H1 (cell line): Measurements from ENCODE around the gene CADM2.
A peak's percentile ranks its signal among the peaks of the same experiment; 100 is the strongest.

Source experiments
- CBX8 ChIP-seq: fragments of 300-800, 300-1000 bp; sonication (generic); IDR thresholded peaks from 2 replicates; pipeline ENCODE4 v1.7.1; 2016; ENCODE audit warnings: low read depth, low read length, borderline replicate concordance
- CEBPB ChIP-seq: IDR thresholded peaks from 2 replicates; pipeline ENCODE4 v1.6.1; 2012; ENCODE audit warnings: low read depth, low read length
- EZH2 ChIP-seq: fragments of 200-600 bp; sonication (generic); IDR thresholded peaks from 2 replicates; pipeline ENCODE4 v1.7.1; 2012; ENCODE audit warnings: low read depth, mild to moderate bottlenecking, moderate library complexity, low read length, inconsistent platforms; ENCODE audit not compliant: severe bottlenecking
- GABPA ChIP-seq: IDR thresholded peaks from 2 replicates; pipeline ENCODE4 v1.6.1; 2011; ENCODE audit warnings: mild to moderate bottlenecking, low read length, moderate library complexity, borderline replicate concordance; ENCODE audit not compliant: insufficient read depth
- HDAC2 ChIP-seq, 2 experiments: fragments of 300-600 bp in 1 of 2; sonication (generic) in 1 of 2; IDR thresholded peaks; 2 replicates each; pipeline ENCODE4 v1.6.1; 2011 to 2012; ENCODE audit warnings: low read depth in 2 of 2, low read length in 2 of 2, mild to moderate bottlenecking in 2 of 2, moderate library complexity in 2 of 2, borderline replicate concordance in 1 of 2, inconsistent platforms in 1 of 2
- POLR2A ChIP-seq, 2 experiments: IDR thresholded peaks; 1 replicate in 1 of 2; 2 replicates in 1 of 2; pipeline ENCODE4 v1.6.1; 2011; ENCODE audit warnings: low read depth in 2 of 2, low read length in 2 of 2, mild to moderate bottlenecking in 2 of 2; ENCODE audit errors: control extremely low read depth in 1 of 2
- POLR2AphosphoS5 ChIP-seq: IDR thresholded peaks from 2 replicates; pipeline ENCODE4 v1.6.1; 2011; ENCODE audit warnings: low read depth, low read length
- RAD21 ChIP-seq, 2 experiments: IDR thresholded peaks in 1 of 2; conservative IDR thresholded peaks in 1 of 2; 2 replicates each; pipeline ENCODE4 v1.6.1; 2011; ENCODE audit warnings: low read depth in 2 of 2, low read length in 2 of 2, improper control_type of control experiment in 1 of 2, inconsistent platforms in 1 of 2, mild to moderate bottlenecking in 1 of 2, moderate library complexity in 1 of 2
- RXRA ChIP-seq: IDR thresholded peaks from 2 replicates; pipeline ENCODE4 v1.6.1; 2011; ENCODE audit warnings: low read depth, mild to moderate bottlenecking, low read length, moderate library complexity; ENCODE audit not compliant: insufficient read depth
- SIX5 ChIP-seq: IDR thresholded peaks from 2 replicates; pipeline ENCODE4 v1.6.1; 2011; ENCODE audit warnings: mild to moderate bottlenecking, low read depth, low read length
- SRF ChIP-seq: IDR thresholded peaks from 2 replicates; pipeline ENCODE4 v1.6.1; 2011; ENCODE audit warnings: mild to moderate bottlenecking, low read depth, low read length, moderate library complexity
- TAF1 ChIP-seq: IDR thresholded peaks from 2 replicates; pipeline ENCODE4 v1.6.1; 2011; ENCODE audit warnings: mild to moderate bottlenecking, low read depth, low read length
- TF ChIP-seq, protein P1 (sequence below), 3 experiments: IDR thresholded peaks; 1 replicate in 2 of 3; 2 replicates in 1 of 3; pipeline versions ENCODE4 v1.5.1 to v1.6.1; 2011; ENCODE audit warnings: low read length in 3 of 3, mild to moderate bottlenecking in 3 of 3, inconsistent platforms in 2 of 3, low read depth in 1 of 3, moderate library complexity in 1 of 3; ENCODE audit not compliant: insufficient read depth in 1 of 3; ENCODE audit errors: control extremely low read depth in 1 of 3
- TF ChIP-seq, protein P2 (sequence below): IDR thresholded peaks from 2 replicates; pipeline ENCODE4 v1.6.1; 2011; ENCODE audit warnings: low read length, improper control_type of control experiment

DNA sequence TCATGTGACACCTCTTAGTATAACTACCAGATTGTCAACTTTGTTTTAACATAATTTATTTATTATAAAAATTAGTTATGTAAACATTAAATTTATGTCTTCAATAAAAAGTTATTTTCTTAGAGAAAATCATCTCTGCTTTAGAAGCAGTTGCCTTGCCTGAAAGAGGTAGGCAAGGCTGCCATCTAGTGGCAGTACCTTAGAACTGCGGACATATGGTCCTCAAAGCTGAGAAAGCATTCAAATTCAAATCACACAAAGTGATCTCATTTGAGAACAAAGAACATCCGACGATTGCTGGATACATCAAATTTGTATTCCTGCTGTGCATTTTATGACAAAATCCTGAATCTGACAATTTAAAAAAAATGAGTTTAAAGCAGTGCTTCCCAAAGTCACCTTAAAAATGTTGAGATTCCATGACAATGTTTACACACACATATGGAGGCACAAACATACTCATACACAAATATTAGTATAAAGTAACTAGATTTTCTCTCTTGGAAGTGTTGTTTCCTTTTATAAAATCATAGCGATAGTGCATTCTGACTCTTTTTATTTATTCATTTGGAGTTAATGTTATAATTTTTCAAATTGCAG, 617.4 kb downstream of the CADM2 start:
- TF ChIP-seq, protein P1, sequence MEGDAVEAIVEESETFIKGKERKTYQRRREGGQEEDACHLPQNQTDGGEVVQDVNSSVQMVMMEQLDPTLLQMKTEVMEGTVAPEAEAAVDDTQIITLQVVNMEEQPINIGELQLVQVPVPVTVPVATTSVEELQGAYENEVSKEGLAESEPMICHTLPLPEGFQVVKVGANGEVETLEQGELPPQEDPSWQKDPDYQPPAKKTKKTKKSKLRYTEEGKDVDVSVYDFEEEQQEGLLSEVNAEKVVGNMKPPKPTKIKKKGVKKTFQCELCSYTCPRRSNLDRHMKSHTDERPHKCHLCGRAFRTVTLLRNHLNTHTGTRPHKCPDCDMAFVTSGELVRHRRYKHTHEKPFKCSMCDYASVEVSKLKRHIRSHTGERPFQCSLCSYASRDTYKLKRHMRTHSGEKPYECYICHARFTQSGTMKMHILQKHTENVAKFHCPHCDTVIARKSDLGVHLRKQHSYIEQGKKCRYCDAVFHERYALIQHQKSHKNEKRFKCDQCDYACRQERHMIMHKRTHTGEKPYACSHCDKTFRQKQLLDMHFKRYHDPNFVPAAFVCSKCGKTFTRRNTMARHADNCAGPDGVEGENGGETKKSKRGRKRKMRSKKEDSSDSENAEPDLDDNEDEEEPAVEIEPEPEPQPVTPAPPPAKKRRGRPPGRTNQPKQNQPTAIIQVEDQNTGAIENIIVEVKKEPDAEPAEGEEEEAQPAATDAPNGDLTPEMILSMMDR (IDR thresholded peaks at IDR 0.05; ENCODE audit: control extremely low read depth in 1 of 3, insufficient read depth in 1 of 3, low read depth in 1 of 3, low read length in 3 of 3), result peak in 2 of 3 experiments; percentile 59 to 80; a peak in 3 of 4 replicates
- TF ChIP-seq SRF (no peak), EZH2 (no peak), SIX5 (no peak), TAF1 (no peak), POLR2A (IDR thresholded peaks at IDR 0.05; ENCODE audit: control extremely low read depth in 1 of 2, low read depth in 2 of 2, low read length in 2 of 2) (no peak), RAD21 (IDR thresholded peaks at IDR 0.05 in 1 of 2, conservative IDR thresholded peaks at IDR 0.05 in 1 of 2; ENCODE audit: low read depth in 2 of 2, low read length in 2 of 2) (peak; percentile 90), POLR2AphosphoS5 (no peak), CEBPB (no peak), GABPA (no peak), CBX8 (no peak), HDAC2 (IDR thresholded peaks at IDR 0.05; ENCODE audit: borderline replicate concordance in 1 of 2, low read depth in 2 of 2, low read length in 2 of 2) (no peak), RXRA (no peak)
- TF ChIP-seq, protein P2, sequence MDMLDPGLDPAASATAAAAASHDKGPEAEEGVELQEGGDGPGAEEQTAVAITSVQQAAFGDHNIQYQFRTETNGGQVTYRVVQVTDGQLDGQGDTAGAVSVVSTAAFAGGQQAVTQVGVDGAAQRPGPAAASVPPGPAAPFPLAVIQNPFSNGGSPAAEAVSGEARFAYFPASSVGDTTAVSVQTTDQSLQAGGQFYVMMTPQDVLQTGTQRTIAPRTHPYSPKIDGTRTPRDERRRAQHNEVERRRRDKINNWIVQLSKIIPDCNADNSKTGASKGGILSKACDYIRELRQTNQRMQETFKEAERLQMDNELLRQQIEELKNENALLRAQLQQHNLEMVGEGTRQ, result no peak
